Renal cortex interstitium (tissue), 11 donors: ENCODE results near the gene DAGLA. TPM values are rescaled to one million over a fixed set of nuclear protein-coding genes. Genes with fewer than 3 reads are reported as not detected.

ENCODE experiments used
- DNase-seq, 11 donors: peaks; one replicate each; pipeline ENCODE4 v3.0.0-alpha.2; 2013; ENCODE audit warnings: low read depth in 9 of 11, low spot score in 4 of 11; ENCODE audit errors: extremely low read depth in 1 of 11
- polyA plus RNA-seq, 3 donors: library from polyadenylated mRNA; unstranded; fragments of 120-200 nt; gene quantifications; one replicate each; pipeline ENCODE4 v1.2.1, GENCODE V29; 2013; ENCODE audit not compliant: insufficient read length in 3 of 3

The DAGLA gene
- polyA plus RNA-seq, 3 donors, result 3.2 to 4.6 (median 4.4) TPM

GRCh38 chr11:61735391-61735790 lies 55.2 kb downstream of the DAGLA start:
- DNase-seq, result no peak

GRCh38 chr11:61736310-61736709 lies 56.1 kb downstream of the DAGLA start:
- DNase-seq, result no peak

- no peak for DNase-seq
Observed at GRCh38 chr11:61737131-61737530, 56.9 kb downstream of the DAGLA start.

- DNase-seq, result no peak
Observed at GRCh38 chr11:61737636-61738386, 57.6 kb downstream of the DAGLA start.

GRCh38 chr11:61738776-61739175 lies 58.6 kb downstream of the DAGLA start:
- DNase-seq, result no peak

GRCh38 chr11:61739413-61739812 lies 59.2 kb downstream of the DAGLA start:
- DNase-seq, result no peak

- no peak for DNase-seq
Observed at GRCh38 chr11:61739966-61740365, 59.8 kb downstream of the DAGLA start.

- no peak for DNase-seq
Observed at GRCh38 chr11:61742391-61742790, 62.2 kb downstream of the DAGLA start.

GRCh38 chr11:61743486-61744095 lies 63.4 kb downstream of the DAGLA start:
- DNase-seq, result no peak

- no peak for DNase-seq
Observed at GRCh38 chr11:61744181-61744580, 64.0 kb downstream of the DAGLA start.

- no peak for DNase-seq
Observed at GRCh38 chr11:61744609-61745156, 64.5 kb downstream of the DAGLA start.

- DNase-seq, result no peak
Observed at GRCh38 chr11:61745781-61746441, 65.7 kb downstream of the DAGLA start.

GRCh38 chr11:61746442-61747191 lies 66.4 kb downstream of the DAGLA start:
- DNase-seq, result no peak

GRCh38 chr11:61747192-61747966 lies 67.2 kb downstream of the DAGLA start:
- peak in 1 of 11 donors; percentile 49 for DNase-seq

GRCh38 chr11:61747967-61748285 lies 67.7 kb downstream of the DAGLA start:
- no peak for DNase-seq

- DNase-seq, result peak in 1 of 11 donors; percentile 46
Observed at GRCh38 chr11:61749591-61750217, 69.5 kb downstream of the DAGLA start.

- DNase-seq, result no peak
Observed at GRCh38 chr11:61750631-61751273, 70.6 kb downstream of the DAGLA start.

GRCh38 chr11:61751384-61751783 lies 71.2 kb downstream of the DAGLA start:
- no peak for DNase-seq
